Neural cell (in vitro differentiated cells): ENCODE measurements around the gene MED13L.

Experiments
- CTCF ChIP-seq: fragments of 450-650 bp; IDR thresholded peaks from 2 replicates; pipeline ENCODE4 v1.5.1; 2014; ENCODE audit warnings: antibody characterized with exemption, mild to moderate bottlenecking, moderate library complexity; ENCODE audit not compliant: poor library complexity, severe bottlenecking
- EP300 ChIP-seq: fragments of 450-650 bp; conservative IDR thresholded peaks from 2 replicates; pipeline ENCODE4 v1.6.1; 2014; ENCODE audit warnings: antibody characterized with exemption, mild to moderate bottlenecking, moderate library complexity; ENCODE audit not compliant: poor library complexity, severe bottlenecking

DNA sequence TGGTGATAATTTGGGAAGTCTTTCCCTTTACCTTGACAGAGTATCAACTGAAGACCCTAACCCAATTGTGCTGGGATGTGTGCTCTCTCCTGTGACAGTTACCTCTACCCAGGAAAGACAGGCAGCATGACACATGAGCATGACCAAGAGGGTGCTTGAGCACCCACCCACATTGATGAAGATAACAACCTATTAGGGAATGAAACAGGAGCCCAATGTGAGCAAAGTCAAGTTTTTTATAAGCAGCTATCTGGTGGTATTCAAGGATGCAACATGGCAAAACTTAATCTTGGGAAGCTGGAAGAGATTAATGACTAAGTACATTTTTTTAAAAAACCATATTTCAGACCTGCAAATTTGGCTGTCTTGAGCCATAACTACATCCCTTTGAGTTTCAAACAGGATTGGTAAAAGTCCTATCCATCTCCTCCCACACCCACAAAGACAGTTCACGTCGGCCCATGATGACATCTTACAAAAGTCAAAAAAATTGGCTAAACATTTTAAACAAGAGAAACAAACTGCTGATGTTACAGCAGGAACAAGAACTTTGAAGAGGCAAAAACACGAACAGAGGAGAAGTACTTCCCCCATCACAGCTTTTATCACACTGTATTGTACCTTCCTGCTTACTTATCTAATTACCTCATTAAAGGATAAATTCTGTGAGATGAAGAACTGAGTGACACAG, 60.3 kb downstream of the MED13L start:
- no peak for TF ChIP-seq CTCF
- no peak for TF ChIP-seq EP300
